ENCODE data around the gene DEFB118. TPM values are rescaled to one million over a fixed set of nuclear protein-coding genes. Genes with fewer than 3 reads are reported as not detected.

DEFB118 gene, protein sequence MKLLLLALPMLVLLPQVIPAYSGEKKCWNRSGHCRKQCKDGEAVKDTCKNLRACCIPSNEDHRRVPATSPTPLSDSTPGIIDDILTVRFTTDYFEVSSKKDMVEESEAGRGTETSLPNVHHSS
- not detected in 2 replicates for total RNA-seq (2014; rRNA removed; shearing (Covaris generic))
- polyA plus RNA-seq (2016; fragmentation: Nextera tagmentation; extraction: Ambion mirVana) = not detected in 2 replicates
- long read RNA-seq = 0 reads

DNA sequence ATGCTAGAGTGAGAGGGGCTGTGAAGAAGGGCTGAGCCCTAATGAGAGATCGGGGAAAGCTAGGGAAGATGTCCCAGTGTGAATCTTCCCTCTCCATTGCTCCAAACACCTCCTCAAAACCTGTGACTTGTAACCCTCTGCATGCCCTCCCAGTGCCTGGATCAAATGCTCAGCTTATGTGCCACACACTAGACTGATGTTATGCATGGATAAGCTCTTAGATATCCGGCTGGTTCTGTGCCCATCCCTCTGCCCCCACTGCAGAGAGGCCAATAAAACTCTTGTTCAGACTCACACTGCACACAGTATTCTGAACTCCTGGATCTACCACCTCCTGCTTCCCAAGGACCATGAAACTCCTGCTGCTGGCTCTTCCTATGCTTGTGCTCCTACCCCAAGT, at the start of gene DEFB118:
Gene DEFB118 (plus strand): TSS at position 301 of the 400 bp plus-strand sequence. CDS start 50 bp downstream, at position 351.
- Histone ChIP-seq H2AFZ (no peak within 1 kb of the TSS), H3K4me2 (no peak within 1 kb of the TSS), H3K27ac (ENCODE audit: low read depth) (no peak within 1 kb of the TSS), H3K4me3 (no peak within 1 kb of the TSS), H3K27me3 (ENCODE audit: insufficient read depth) (no peaks in the 10 kb centered on the region), H3K4me1 (ENCODE audit: insufficient read depth) (no peaks in the 10 kb centered on the region), H3K79me2 (replicated peaks; ENCODE audit: insufficient read depth) (no peaks in the 10 kb centered on the region), H4K20me1 (replicated peaks; ENCODE audit: insufficient read depth) (no peaks in the 10 kb centered on the region), H3K9me2 (ENCODE audit: insufficient read depth) (peaks cover 4% of the 10 kb centered on the region; the same call in 1 of the 2 replicates), H3F3A (replicated peaks; ENCODE audit: low read depth) (no peaks in the 10 kb centered on the region), H3K36me3 (ENCODE audit: insufficient read depth) (peaks cover 6% of the 10 kb centered on the region; the same call in 1 of the 2 replicates)
- DNase-seq (ENCODE audit: low spot score) = no peak
- TF ChIP-seq POLR2AphosphoS5 (IDR thresholded peaks at IDR 0.05; ENCODE audit: low read depth) (no peak), CREB1 (CRISPR knock-in tag; IDR thresholded peaks at IDR 0.05; ENCODE audit: low read depth) (no peak), ZNF331 (CRISPR knock-in tag; IDR thresholded peaks at IDR 0.05; ENCODE audit: low read depth) (no peak)
- Mint-ChIP-seq H3K4me1 (no peaks in the 10 kb centered on the region), H3K9me3 (peaks cover 100% of the 10 kb centered on the region), H3K36me3 (ENCODE audit: low read depth) (peaks cover 39% of the 10 kb centered on the region), H3K27me3 (ENCODE audit: insufficient read depth, low read depth, poor library complexity) (peaks cover 8% of the 10 kb centered on the region), H3K4me3 (no peak within 1 kb of the TSS), H3K27ac (no peak within 1 kb of the TSS)
- ATAC-seq = no peak

- ATAC-seq (no peak), DNase-seq (ENCODE audit: low spot score) (peak; percentile 45)
- no peaks in the 10 kb centered on the region; the same call in 1 of the 2 replicates for H3K9me2 ChIP-seq (ENCODE audit: insufficient read depth)
- peaks cover 41% of the 10 kb centered on the region for H3K36me3 Mint-ChIP-seq (ENCODE audit: low read depth)
- no peaks in the 10 kb centered on the region for H3F3A ChIP-seq (replicated peaks; ENCODE audit: low read depth)
- peaks cover 2% of the 10 kb centered on the region for H3K27me3 Mint-ChIP-seq (ENCODE audit: insufficient read depth, low read depth, poor library complexity)
- peaks cover 93% of the 10 kb centered on the region for H3K9me3 Mint-ChIP-seq
- no peak overlapping the region for H3K27ac Mint-ChIP-seq
- H3K4me3 ChIP-seq = peak overlapping the region; percentile 17
- H3K79me2 ChIP-seq (replicated peaks; ENCODE audit: insufficient read depth) = no peaks in the 10 kb centered on the region
- H3K4me1 ChIP-seq (ENCODE audit: insufficient read depth) = 0 out of 2 replicates have a peak, but pooled peaks cover 3% of the 10 kb centered on the region
- H4K20me1 ChIP-seq (replicated peaks; ENCODE audit: insufficient read depth) = no peaks in the 10 kb centered on the region
- no peaks in the 10 kb centered on the region for H3K4me1 Mint-ChIP-seq
- H3K27ac ChIP-seq (ENCODE audit: low read depth) = 0 out of 2 replicates have a peak overlapping the region, but pooled peaks have one; percentile 5
- H2AFZ ChIP-seq = no peak overlapping the region
- no peak overlapping the region for H3K4me3 Mint-ChIP-seq
- peaks cover 14% of the 10 kb centered on the region; the same call in 1 of the 2 replicates for H3K36me3 ChIP-seq (ENCODE audit: insufficient read depth)
- H3K4me2 ChIP-seq = peak overlapping the region; percentile 12; the same call in 1 of the 2 replicates
- H3K27me3 ChIP-seq (ENCODE audit: insufficient read depth) = no peaks in the 10 kb centered on the region
- TF ChIP-seq, protein P1, sequence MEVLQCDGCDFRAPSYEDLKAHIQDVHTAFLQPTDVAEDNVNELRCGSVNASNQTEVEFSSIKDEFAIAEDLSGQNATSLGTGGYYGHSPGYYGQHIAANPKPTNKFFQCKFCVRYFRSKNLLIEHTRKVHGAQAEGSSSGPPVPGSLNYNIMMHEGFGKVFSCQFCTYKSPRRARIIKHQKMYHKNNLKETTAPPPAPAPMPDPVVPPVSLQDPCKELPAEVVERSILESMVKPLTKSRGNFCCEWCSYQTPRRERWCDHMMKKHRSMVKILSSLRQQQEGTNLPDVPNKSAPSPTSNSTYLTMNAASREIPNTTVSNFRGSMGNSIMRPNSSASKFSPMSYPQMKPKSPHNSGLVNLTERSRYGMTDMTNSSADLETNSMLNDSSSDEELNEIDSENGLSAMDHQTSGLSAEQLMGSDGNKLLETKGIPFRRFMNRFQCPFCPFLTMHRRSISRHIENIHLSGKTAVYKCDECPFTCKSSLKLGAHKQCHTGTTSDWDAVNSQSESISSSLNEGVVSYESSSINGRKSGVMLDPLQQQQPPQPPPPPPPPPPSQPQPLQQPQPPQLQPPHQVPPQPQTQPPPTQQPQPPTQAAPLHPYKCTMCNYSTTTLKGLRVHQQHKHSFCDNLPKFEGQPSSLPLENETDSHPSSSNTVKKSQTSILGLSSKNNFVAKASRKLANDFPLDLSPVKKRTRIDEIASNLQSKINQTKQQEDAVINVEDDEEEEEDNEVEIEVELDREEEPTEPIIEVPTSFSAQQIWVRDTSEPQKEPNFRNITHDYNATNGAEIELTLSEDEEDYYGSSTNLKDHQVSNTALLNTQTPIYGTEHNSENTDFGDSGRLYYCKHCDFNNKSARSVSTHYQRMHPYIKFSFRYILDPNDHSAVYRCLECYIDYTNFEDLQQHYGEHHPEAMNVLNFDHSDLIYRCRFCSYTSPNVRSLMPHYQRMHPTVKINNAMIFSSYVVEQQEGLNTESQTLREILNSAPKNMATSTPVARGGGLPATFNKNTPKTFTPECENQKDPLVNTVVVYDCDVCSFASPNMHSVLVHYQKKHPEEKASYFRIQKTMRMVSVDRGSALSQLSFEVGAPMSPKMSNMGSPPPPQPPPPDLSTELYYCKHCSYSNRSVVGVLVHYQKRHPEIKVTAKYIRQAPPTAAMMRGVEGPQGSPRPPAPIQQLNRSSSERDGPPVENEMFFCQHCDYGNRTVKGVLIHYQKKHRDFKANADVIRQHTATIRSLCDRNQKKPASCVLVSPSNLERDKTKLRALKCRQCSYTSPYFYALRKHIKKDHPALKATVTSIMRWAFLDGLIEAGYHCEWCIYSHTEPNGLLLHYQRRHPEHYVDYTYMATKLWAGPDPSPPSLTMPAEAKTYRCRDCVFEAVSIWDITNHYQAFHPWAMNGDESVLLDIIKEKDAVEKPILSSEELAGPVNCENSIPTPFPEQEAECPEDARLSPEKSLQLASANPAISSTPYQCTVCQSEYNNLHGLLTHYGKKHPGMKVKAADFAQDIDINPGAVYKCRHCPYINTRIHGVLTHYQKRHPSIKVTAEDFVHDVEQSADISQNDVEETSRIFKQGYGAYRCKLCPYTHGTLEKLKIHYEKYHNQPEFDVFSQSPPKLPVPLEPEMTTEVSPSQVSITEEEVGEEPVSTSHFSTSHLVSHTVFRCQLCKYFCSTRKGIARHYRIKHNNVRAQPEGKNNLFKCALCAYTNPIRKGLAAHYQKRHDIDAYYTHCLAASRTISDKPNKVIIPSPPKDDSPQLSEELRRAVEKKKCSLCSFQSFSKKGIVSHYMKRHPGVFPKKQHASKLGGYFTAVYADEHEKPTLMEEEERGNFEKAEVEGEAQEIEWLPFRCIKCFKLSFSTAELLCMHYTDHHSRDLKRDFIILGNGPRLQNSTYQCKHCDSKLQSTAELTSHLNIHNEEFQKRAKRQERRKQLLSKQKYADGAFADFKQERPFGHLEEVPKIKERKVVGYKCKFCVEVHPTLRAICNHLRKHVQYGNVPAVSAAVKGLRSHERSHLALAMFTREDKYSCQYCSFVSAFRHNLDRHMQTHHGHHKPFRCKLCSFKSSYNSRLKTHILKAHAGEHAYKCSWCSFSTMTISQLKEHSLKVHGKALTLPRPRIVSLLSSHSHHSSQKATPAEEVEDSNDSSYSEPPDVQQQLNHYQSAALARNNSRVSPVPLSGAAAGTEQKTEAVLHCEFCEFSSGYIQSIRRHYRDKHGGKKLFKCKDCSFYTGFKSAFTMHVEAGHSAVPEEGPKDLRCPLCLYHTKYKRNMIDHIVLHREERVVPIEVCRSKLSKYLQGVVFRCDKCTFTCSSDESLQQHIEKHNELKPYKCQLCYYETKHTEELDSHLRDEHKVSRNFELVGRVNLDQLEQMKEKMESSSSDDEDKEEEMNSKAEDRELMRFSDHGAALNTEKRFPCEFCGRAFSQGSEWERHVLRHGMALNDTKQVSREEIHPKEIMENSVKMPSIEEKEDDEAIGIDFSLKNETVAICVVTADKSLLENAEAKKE (CRISPR knock-in tag; IDR thresholded peaks at IDR 0.05) = no peak
- no peak for TF ChIP-seq ZNF331 (CRISPR knock-in tag; IDR thresholded peaks at IDR 0.05; ENCODE audit: low read depth)
- no peak for TF ChIP-seq EZH2phosphoT487 (IDR thresholded peaks at IDR 0.05; ENCODE audit: unreplicated experiment)
- TF ChIP-seq, protein P2, sequence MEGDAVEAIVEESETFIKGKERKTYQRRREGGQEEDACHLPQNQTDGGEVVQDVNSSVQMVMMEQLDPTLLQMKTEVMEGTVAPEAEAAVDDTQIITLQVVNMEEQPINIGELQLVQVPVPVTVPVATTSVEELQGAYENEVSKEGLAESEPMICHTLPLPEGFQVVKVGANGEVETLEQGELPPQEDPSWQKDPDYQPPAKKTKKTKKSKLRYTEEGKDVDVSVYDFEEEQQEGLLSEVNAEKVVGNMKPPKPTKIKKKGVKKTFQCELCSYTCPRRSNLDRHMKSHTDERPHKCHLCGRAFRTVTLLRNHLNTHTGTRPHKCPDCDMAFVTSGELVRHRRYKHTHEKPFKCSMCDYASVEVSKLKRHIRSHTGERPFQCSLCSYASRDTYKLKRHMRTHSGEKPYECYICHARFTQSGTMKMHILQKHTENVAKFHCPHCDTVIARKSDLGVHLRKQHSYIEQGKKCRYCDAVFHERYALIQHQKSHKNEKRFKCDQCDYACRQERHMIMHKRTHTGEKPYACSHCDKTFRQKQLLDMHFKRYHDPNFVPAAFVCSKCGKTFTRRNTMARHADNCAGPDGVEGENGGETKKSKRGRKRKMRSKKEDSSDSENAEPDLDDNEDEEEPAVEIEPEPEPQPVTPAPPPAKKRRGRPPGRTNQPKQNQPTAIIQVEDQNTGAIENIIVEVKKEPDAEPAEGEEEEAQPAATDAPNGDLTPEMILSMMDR (conservative IDR thresholded peaks at IDR 0.05; ENCODE audit: low read depth in 2 of 2) = 0 out of 4 replicates have a peak, but pooled peaks of 1 of the 2 experiments have one; percentile 2
- TF ChIP-seq NANOG (IDR thresholded peaks at IDR 0.05; ENCODE audit: borderline replicate concordance) = no peak
- TF ChIP-seq STAT1 (IDR thresholded peaks at IDR 0.05; ENCODE audit: unreplicated experiment) = no peak
- TF ChIP-seq ZNF114 (CRISPR knock-in tag; IDR thresholded peaks at IDR 0.05) = no peak
Measured at GRCh38 chr20:31322504-31322903, 45.9 kb upstream of the DEFB118 start.
